Left cardiac atrium (tissue), 4 donors: Measurements from ENCODE around the gene ARL14EP. TPM values are rescaled to one million over a fixed set of nuclear protein-coding genes. Genes with fewer than 3 reads are reported as not detected.

ENCODE experiments used
- ATAC-seq, 2 donors: fragments of 200-7000 bp; cut with Tn5 transposase; one replicate each; pipeline ENCODE4 v1.9.1; 2020; ENCODE audit warnings: mild to moderate bottlenecking in 2 of 2, moderate library complexity in 2 of 2
- DNase-seq: peaks from one replicate; pipeline ENCODE4 v3.0.0-alpha.2; 2020
- intact Hi-C, 2 donors: fragments of 100-400 bp; cut with DNase I; formaldehyde crosslinking; loops; one replicate each; pipeline versions ENCODE4 v1.14.1 to v1.15.1; 2022 to 2023
- total RNA-seq, 2 donors: library from RNA; stranded (reverse); fragmentation: NEBNext Ultra II Directional; extraction: Animal tissue kit (Norgen Biotek cat#: 25700); gene quantifications; one replicate each; pipeline ENCODE4 v1.2.1, GENCODE V29; 2021
- donor health status: DM: no; HTN: yes; CAD: no.
- donor health status: DM: no; HTN: yes; CAD: no; lungs with severe emphysema.
- donor health status: DM: yes; HTN: yes; CAD: no.
- donor health status: Dilated cardiomyopathy.

The ARL14EP gene
- total RNA-seq, 2 donors from 2014 or later, result 28.1 TPM

GRCh38 chr11:30321321-30321720 lies 1.6 kb upstream of the ARL14EP start:
- intact Hi-C loops, result no loop called here
- DNase-seq (no peak), ATAC-seq (no peak)

- DNase-seq (no peak), ATAC-seq (no peak)
- intact Hi-C loops, result no loop called here
These were observed 713 bp upstream of the ARL14EP start for GRCh38 chr11:30322191-30322590.

- intact Hi-C loops, result no loop called here
- ATAC-seq (no peak), DNase-seq (no peak)
These were observed 3.3 kb downstream of the ARL14EP start for GRCh38 chr11:30326114-30326778.

- ATAC-seq (no peak), DNase-seq (no peak)
- intact Hi-C loops, result no loop called here
These were observed 4.0 kb downstream of the ARL14EP start for GRCh38 chr11:30326906-30327305.

- ATAC-seq (no peak), DNase-seq (no peak)
- intact Hi-C loops, result no loop called here
These were observed 5.8 kb downstream of the ARL14EP start for GRCh38 chr11:30328681-30329080.

GRCh38 chr11:30329150-30329940 lies 6.4 kb downstream of the ARL14EP start:
- intact Hi-C loops, result no loop called here

DNA sequence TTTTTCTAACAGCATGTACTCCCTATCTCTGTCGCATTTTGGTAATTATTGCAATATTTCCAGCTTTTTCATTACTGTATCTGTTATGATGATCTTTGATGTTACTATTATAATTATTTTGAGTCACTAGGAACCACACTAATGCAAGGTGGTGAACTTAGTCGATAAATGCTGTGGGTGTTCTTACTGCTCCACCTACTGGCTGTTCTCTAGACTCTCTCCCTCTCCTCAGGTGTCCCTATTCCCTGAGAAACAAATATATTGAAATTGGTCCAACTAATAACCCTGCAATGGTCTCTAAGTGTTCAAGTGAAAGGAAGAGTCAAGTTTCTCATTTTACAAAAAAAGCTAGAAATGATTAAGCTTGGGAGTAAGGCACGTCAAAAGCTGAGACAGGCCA lies 10.5 kb downstream of the ARL14EP start:
- no peak for DNase-seq
- peak in 1 of 2 donors; percentile 30 for ATAC-seq
- intact Hi-C loops, result no loop called here

More at GRCh38 chr11:30329150-30329940, 6.4 kb downstream of the ARL14EP start:
- ATAC-seq (no peak), DNase-seq (no peak)

- intact Hi-C loops, result loop anchor here in 1 of 2 donors (10.0 kb wide), 1 partner anchor 582 kb away; no protein-coding TSS in a partner anchor
- ATAC-seq (peak; percentile 32 to 47), DNase-seq (no peak)
These were observed 19.8 kb downstream of the ARL14EP start for GRCh38 chr11:30342736-30343166.

GRCh38 chr11:30344085-30344484 lies 21.2 kb downstream of the ARL14EP start:
- ATAC-seq, result no peak
- no peak for DNase-seq
- intact Hi-C loops, result loop anchor here in 1 of 2 donors (10.0 kb wide), 1 partner anchor 581 kb away; no protein-coding TSS in a partner anchor

GRCh38 chr11:30345644-30346043 lies 22.7 kb downstream of the ARL14EP start:
- intact Hi-C loops, result loop anchor here (2.0 to 10.0 kb wide), 5 partner anchors 242 to 579 kb away; partner anchors contain the start of gene MPPED2 (in 1 of the 2)
- no peak for ATAC-seq
- no peak for DNase-seq

- peak; percentile 34 to 68 for ATAC-seq
- no peak for DNase-seq
- intact Hi-C loops, result loop anchor here (2.0 to 10.0 kb wide), 5 partner anchors 241 to 579 kb away; partner anchors contain the start of gene MPPED2 (in 1 of the 2)
These were observed 23.3 kb downstream of the ARL14EP start for GRCh38 chr11:30346068-30346688.

DNA sequence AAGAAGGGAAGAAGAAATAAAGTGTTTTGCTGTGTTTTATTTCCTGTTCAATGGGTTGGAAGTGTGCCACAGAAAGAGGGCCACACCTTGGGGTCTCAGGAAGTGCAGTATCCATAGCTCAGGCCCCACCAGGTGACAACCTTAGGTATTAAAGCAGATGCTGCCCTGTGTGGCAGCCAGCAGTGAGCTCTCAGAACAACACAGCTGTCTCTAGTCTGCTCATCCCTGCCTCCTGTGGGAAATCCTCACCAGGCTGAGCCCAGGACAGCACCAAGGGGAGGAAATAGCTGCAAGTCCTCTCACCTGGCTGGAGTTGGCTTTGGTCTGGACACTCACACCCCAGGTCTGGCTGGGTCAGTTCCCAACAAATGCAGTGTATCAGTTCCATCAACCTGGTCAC lies 25.1 kb downstream of the ARL14EP start:
- ATAC-seq, result no peak
- DNase-seq, result no peak
- intact Hi-C loops, result loop anchor here (5.0 to 10.0 kb wide), 4 partner anchors 239 to 577 kb away; partner anchors contain the start of gene MPPED2 (in 1 of the 2)

- DNase-seq, result no peak
- intact Hi-C loops, result loop anchor here (5.0 to 10.0 kb wide), 4 partner anchors 237 to 575 kb away; partner anchors contain the start of gene MPPED2 (in 1 of the 2)
- no peak for ATAC-seq
These were observed 27.0 kb downstream of the ARL14EP start for GRCh38 chr11:30349885-30350284.

GRCh38 chr11:30350384-30350783 lies 27.5 kb downstream of the ARL14EP start:
- ATAC-seq (no peak), DNase-seq (no peak)
- intact Hi-C loops, result no loop called here

GRCh38 chr11:30351061-30351460 lies 28.2 kb downstream of the ARL14EP start:
- intact Hi-C loops, result no loop called here
- DNase-seq (no peak), ATAC-seq (no peak)

- intact Hi-C loops, result no loop called here
- no peak for DNase-seq
- no peak for ATAC-seq
These were observed 33.5 kb downstream of the ARL14EP start for GRCh38 chr11:30356391-30356790.

DNA sequence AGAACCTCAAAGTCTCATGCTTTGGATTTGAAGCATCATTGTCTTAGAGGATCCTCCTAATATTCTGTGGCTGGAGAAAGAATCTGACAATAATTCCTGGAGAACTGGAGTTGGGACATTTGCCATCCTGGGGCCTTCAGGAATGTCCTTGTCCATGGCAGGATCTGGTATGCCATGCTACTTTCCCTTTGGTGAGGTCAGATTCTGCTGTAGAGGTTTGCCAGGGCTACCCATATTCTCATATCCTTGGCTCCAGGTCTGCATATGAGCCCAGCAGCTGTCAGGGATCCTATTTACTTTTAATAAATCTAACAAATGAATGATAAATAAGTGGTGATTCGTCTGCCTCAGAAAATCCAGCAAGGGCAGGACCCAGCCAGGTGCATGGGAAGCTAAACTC lies 35.0 kb downstream of the ARL14EP start:
- DNase-seq (no peak), ATAC-seq (no peak)
- intact Hi-C loops, result no loop called here

DNA sequence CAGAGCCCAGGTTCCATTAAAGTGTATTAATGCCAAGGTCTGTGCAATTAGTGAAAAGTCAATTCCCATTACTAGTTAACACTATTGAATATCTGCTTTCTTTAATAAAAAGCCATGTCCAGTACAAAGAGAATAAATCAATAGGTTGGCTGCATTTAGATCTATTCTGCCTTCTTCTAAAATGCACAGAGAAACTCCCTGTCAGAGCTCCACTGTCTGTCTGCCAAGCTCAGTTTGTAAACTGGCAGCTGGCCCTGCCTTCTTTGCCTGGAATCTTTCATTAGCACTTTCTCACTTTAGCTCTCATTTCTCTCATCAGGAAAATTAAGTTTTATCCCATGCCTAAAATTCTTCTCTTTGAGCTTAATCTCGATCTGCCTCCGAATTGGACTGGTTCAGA lies 35.6 kb downstream of the ARL14EP start:
- intact Hi-C loops, result no loop called here
- no peak for DNase-seq
- peak in 1 of 2 donors; percentile 38 for ATAC-seq

DNA sequence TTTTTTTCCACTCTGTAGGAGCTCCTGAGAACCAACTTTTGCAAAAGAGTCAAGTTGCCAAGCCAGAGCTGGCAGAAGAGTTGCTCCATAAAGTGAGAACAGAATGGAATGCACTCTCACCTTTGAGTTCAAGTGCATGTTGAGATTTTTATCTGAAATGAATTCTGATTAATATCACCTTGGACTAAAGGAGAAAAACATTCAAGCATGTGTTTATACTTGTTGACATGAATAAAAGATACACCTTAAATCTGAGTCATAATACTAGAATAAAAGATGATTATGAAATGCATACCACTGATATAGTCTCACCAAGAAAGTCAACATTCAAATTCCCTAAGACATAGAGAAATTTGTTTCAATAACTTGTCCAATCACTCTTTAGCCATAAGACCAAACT lies 37.8 kb downstream of the ARL14EP start:
- ATAC-seq (no peak), DNase-seq (no peak)
- intact Hi-C loops, result no loop called here
